GM18858 (cell line): ENCODE measurements around the gene MESP2.

Experiments
- ATAC-seq: cut with Tn5 transposase; IDR thresholded peaks from one replicate; pipeline ENCODE4 v1.9.1; 2021; ENCODE audit not compliant: unreplicated experiment

MESP2 gene

DNA sequence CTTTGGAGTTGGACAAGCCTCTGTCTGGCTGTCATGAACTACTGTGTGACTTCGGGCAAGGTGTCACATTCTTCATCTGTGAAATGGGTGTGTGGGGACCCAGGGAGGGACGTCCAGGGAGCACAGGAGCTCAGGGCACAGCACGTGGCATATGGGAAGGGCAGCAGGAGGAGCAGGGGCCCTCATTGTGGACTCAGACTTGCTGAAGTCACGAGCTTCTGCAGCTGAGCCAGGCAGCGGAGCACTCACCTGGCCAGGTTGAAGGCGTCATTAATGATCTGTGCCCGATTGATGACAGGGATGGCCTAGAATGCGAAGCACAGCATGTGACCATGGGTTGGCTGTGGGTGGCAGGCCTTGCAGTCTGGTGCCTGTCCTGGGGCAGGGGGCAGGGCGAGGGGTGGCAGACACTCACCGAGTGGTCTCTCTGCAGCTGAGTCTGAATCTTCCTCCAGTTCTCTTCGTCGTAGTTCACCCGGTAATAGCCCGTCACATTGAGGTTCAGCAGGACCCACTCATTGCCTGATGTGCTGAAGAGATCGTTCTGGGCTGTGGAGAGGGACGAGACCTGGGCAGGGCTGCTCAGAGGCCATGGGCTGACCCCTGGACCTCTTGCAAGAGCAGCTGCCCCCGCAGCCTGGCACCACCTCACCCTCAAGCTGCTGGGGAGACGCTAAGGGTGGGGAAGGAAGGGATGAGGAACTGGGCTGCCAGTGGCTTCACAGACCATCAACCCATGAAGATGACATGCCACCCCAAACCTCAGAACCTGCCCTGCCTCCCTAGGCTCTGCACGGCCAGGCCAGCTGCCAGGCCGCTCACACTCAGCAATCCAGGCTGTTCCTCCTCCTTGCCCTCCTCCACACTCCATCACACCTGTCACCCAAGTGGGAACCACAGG lies 23.1 kb downstream of the MESP2 start:
- ATAC-seq: no peak

DNA sequence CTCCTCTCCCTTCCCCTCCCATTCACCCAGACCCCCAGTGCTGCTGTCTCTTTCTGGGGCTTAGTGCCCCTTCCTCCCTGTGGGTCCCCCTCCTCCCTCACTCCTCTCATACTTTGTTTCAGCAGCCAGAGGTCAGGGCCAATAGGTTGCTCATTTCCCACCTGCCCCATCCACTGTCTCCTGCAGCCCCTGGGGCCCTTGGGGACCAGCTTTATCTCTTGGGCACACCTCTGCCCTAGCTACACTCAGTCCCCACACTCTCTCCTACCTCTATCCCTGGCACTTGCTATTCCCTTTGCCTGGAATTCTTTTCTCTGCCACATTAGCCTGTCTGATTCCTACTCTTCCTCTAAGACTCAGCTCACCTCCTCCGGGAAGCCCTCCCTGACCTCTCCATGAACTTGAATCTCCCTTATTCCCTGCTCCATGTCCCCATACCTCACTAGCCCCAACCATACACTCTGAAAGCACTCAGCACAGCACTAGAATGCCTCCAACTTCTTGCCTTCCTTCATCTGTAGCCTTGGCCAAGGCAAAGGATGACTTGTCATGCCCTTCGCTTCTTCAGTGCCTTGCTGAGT lies 23.9 kb downstream of the MESP2 start:
- no peak for ATAC-seq

DNA sequence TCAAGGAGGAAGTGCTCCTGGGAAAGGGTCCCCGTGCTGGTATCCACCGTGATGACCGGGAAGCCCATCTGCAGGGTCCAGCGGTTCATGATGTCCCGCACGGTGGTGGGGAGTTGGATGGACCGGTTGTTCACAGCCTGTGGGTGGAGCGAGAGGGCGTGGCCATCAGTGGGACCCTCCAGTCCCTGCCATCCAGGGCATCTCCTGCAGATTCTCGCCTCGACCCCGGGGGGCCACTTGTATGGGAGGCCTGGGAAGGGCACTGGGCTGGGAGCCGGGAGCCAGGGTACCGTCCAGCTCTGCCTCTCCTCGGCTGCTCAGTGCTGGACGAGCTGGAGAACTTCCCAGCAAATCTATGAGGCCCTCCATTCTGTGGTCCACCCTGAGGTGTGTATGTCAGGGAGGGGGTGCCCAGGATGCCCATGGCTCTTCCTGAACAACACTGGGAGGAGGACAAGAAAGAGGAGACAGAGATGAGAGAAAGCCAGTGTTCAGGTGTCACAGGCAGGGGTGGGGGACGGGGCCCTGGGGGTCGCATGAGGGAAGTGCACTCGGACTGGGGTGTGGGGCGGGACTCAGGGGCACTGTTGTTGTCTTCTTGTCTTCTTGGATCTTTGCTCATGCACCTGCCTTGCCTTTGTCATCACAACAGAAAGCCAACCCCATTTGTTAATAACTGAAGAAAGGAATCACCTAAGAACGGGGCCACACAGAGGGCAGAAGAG lies 25.5 kb downstream of the MESP2 start:
- no peak for ATAC-seq

DNA sequence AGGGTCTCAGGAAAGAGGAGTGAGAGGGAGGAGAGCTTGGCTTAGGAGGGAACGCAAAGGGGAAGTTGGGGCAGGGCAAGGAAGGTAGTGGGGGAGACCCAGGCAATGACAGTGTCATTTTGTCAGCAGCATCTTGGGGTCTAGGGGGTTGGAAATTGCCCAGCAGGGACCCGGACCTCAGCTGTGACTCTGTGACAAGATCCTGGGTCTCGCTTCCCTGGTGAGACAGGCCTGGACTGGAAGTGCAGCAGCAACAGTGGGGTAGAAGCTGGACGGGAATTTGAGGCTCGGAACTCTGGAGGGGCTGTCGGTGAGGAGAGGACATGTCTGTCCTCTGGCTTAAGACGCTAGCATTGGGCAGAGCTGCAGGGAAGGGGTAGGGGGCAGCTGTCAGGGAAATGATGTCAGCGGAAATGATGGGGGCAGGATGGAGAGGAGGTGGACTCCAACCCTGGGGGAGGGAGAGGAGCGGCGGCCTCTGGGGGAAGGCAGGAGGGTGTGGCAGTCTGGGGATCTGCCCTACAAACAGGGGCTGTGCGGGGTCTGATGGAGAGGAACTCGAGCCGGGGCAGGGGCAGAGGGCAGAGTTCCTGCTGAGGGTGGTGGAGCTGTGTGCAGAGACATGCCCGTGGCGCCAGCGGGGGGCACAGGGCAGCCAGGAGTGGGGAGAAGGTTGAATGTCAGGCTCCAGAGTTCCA lies 26.2 kb downstream of the MESP2 start:
- no peak for ATAC-seq

DNA sequence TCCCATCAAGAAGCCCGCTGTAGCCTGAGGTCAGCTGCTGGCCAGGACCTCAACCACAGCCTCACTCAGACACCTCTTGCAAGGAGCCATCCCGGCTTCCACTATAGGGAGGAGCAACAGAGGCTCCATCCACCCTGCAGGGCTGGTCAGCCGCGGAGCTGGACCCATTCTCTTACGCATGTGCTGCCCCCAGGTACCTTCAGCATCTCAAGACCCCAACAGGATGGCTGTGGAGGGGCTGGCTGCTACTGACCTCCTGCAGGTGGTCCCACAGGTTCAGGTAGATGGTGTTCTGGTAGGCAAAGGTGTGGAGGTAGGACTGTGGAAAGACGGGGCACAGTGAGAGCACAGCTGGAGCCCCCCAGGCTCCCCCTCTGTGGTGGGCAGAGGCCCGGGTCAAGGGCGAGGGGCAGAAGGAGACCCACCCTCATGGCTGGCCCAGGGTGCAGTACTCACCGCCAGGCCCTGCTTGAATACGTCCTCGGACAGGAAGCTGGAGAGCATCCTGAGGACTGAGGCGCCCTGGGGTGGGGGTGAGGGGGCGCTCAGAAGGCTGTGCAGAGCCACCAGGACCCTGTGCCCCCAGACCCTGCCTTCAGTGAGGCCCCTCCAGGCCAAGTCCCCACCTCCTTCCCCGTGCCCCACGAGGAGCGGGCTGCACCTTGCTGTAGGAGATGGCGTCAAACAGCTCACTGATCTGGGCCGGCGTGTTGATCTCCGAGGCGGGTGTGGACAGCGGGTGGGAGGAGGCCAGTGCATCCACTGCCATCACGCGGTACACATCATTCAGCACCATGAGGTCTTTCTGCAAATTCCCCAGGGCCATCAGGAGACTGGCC lies 27.1 kb downstream of the MESP2 start:
- ATAC-seq: no peak

DNA sequence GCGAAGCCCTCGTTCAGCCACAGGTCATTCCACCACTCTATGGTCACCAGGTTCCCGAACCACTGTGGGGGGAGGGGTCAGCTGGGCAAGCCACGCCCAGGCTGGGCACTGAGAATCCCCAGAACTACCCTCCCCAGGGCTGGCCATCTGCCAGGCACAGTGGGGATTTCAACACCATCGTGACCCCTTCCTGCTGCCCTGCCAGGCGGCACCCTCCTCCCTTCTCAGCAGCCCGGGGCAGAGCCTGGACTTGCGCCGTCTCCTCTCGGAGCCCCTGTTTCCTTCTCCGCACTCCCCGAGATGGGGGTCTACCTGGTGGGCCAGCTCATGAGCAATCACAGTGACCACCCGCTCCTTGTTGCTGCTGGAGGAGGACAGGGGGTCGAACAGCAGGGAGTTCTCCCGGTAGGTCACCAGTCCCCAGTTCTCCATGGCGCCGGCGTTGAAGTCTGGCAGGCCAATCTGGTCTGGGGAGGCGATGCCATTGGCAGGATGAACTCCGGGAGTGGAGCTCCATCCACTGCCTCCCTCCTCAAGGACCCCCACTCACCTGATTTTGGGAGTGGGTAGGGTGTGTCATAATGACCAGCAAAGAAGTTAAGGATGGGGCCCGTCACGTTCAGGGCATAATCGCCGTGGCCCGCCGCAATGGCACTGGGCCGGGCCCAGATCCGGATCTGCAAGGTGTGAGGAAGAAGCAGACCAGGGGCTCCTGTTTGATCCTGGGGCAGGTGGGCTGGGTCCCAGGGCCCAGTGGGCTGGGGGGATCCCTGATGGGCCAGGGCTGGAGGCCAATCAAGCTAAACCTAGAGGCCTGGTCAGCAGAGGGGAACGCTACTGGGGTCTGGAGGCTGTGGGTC lies 28.0 kb downstream of the MESP2 start:
- no peak for ATAC-seq

DNA sequence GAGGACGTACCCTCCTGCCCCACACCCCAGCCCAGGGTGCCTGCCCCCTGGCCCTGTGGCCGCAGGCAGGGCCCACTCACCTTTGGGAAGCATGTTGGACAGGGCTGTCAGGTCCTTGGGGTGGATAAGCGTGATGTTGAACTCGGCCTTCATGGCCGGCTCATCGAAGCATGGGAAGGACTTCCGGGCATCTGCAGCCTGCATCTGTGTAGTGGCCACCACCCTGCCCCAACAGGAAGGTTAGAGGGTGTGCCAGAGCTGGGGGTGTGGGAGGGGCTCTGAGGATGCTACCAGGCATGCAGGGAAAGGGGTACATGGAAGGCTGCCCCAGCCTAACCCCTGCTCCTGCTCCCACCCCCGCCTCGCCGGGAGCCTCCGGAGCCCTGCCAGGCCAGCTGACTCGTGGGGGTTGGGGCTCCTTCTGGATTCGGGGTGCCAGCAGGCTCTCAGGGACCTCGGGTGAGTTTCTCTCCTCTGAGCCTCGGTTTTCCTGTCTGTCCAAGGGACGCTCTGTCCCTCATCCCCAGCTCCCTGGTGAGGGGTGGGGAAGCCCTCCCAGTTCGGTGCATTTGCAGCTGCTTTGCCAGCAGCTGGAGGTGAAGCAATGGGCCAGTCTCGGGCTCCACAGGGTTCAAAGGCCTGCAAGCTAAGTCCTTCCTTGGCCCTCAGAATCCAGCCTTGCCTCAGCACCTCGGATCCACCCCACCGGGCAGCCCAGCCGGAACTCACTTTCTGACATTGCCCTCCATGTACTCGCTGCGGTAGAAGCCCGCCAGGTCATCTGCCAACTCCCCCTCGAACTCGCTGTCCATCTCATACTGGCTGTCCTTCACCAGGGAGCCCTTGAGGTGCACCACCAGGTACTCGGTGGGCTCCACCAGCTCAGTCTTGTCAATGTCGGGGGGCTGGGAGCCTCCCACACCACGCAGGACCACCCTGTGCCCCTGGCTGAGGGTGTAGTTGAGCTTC lies 29.4 kb downstream of the MESP2 start:
- ATAC-seq: no peak

DNA sequence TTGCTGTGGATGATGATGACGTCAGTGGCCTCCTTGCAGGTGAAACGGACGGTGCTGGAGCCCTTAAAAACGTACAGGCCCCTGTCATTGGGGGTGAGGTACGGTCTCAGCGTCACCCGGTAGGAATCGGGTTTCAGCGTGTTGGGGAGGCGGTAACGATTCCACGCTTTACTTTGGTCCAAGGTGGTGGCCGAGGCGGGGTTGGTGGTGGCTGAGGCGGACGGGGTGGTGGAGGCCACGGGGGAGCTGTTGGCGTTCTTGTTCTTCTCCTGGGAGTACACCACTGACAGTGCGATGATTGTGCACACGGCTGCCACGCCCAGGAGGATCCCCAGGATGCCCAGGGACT lies 30.1 kb downstream of the MESP2 start:
- no peak for ATAC-seq

DNA sequence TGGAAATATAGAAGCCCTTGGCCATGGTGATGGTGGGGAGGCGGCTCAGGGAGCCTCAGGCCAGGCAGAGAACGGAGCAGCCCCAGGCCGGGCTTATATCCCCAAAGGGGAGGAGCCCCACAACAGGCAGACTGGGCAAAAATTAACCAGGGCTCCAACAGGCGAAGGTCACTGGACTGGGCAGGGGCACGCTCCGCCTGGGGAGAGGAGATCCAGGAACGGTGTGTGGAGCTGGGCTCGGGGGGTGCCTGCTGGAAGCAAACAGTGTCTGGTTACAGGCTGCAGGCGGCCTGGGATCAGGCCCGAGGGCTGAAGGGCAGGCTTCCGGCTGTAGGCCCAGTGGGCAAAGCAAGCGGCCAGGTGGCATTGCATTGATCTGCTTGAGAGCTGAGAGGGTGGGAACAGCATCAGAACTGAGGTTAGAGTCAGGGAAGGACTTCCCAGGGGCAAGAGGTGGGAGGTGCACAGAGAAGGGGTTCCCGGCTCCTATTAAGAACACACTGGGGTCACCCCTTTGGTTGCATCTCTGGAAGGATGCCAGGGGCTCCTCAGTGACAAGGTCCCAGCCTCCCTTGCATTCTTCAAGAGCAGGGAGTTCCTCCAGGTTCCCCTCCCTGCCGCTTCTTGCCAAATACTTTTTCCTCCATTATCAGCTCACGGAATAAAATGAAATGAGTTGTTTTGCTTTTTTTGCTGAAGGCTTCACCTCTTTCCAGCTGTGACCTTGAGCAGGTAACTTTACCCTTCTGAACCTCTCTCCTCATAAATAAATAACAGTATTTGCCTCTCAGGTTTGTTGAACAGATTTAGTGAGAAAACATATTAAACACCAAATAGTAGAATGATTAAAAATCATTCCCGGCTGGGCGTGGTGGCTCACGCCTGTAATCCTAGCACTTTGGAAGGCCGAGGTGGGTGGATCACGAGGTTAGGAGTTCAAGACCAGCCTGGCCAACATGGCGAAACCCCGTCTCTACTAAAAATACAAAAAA lies 30.7 kb downstream of the MESP2 start:
- ATAC-seq: no peak

DNA sequence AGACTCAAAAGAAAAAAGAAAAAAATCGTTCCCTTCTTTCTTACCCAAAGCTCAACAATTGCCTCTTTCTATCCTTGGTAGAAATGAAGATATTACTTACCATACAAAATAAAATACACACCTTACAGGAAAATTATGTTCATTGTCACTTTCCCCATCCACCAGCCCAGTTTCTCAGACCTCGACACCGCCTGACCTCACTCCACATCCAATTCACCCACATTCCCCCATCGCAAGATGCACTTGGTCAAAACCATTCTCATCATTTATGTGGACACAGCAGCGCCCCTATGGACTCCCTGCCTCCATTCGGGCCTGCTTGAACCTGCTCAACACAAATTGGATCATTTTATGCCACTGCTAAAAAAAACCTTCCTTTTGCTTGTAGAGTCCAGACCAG lies 31.6 kb downstream of the MESP2 start:
- ATAC-seq: no peak

DNA sequence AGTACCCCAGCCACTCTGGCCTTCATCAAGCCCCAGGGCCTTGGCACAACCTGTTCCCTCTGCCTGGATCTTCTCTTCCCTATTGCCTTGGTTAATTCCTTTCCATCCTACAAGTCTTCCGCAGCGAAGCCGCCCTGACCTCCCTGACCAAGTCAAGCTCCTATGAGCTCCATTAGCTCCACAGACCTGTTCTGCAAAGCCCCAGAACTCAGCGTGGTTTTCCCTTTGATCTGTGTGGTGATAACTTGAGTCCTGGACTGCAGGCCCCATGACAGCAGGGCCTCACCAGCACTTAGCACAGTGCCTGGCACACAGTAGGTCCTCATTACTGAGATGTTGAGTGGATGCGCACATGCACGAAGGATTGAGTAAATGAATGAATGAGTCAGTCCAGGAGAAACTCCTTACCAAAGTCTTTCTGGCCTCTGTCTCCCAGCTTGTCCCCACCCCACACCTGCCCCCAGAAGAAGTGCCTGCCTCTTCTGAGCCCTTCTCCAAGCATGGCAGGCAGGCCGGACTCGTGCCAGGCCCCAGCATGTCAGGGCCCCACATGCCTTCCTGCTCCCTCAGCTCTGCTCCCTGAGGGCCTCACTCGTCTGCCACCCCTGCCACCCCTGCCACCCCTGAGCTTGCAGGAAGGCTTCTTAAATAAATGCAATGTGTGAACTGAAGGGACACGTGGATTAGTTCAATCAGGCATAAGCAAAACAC lies 32.2 kb downstream of the MESP2 start:
- ATAC-seq: no peak

DNA sequence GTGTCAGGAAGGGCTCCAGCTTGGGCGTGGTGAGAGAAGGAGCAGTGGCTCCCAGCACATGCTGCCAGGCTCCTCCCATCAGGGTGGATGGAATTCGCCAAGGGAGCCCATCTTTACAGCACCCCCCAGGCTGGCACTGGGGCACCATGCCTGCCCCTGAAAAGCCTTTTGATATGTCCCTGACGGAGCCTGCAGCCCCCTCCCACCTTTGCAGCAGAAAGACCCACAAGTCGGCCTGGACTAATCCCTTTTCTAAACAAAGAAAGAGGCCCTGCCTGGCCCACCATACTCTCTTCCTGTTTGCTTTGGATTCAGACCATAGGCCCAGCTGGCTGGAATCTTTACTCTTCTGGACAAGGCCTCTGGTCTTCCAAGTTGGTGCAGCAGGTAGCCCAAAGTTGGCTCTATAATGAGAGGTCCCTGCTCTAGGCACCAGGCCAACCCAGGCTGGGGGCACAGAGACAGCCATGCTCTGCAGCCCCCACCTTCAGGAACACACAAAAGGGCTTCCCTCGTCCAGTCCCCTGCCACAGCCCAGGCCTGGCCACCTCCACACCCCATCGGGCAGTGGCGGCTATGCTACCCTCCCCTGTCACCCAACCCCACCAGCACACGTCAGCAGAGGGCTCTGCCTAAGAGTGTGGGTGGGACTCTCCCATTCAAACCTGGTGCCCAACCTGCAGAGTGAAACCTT lies 33.1 kb downstream of the MESP2 start:
- ATAC-seq: no peak

DNA sequence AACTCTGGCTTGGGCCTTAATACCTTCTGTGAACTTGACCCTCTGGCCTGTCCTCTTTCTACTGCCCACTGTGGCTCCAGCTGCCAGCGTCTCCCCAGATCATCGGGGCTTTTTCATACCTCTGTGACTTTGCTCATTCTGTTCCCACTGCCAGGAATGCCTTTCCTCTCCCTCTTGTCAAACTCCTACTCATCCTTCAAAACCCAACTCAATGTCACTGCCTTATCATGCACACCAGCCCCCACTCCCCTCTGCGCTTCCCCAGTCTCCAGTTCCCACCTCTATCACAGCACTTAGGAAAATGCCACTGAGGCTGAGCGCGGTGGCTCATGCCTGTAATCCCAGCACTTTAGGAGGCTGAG lies 33.6 kb downstream of the MESP2 start:
- no peak for ATAC-seq

DNA sequence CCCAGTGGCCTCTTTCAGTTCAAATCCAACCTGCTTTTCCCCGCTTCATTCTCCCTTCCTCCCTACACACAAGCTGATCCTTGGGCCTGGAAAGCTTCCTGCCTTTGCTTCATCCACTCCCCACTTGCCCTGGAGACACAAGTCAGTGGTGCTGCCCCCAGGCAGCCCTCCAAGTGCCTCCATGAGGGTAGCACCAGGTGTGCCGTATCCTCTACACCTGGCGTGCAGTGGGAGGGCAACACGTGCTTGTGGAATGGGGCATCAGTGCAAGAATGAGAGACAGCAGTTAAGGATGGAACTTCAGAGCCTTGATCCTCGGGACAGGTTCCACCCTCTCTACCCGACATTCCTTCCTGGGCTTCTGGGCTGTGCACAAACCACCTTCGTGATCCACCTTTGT lies 34.7 kb downstream of the MESP2 start:
- no peak for ATAC-seq

DNA sequence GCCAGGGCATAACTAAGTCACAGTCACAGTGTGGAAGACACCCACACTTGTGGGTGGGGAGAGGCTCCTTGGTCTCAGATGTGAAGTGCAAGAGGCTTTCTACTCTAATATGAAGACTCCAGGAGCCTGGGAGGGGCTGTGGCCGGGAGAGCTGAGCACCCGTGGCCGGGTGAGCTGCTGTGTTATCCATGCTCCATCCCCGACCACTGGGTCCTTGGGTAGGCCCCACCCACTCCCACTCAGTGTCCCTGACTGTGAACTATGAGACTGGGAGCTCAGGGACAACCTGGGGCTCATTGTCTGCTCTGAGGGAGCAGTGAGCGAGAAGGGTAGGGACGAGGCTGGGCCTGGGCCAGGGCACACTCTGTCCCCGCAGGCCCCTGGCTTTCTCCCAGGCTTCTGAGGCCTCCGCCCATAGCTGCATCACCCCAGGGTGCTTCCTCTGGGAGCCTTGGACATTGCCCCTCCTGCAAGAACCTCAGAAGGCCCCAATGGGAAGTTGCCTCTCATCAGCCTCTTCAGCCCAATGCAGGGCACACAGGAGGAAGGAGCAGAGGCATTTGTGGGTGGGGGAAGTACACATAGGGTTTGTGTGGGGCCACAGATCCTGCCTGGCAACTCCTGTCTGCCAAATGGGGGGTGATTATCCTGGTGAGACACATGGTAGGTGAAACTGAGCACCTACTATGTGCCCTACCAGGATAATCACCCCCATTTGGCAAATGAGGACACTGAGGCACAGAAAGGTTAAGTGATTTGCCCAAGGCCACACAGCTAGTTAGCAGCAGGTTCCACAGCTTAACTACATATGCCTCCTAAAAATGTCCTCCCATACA lies 36.1 kb downstream of the MESP2 start:
- ATAC-seq: no peak
